ENCODE data around the gene VSIG10L. TPM values are rescaled to one million over a fixed set of nuclear protein-coding genes. Genes with fewer than 3 reads are reported as not detected.

VSIG10L gene
- total RNA-seq, 1 donor from 2014 or later: 4.2 TPM

DNA sequence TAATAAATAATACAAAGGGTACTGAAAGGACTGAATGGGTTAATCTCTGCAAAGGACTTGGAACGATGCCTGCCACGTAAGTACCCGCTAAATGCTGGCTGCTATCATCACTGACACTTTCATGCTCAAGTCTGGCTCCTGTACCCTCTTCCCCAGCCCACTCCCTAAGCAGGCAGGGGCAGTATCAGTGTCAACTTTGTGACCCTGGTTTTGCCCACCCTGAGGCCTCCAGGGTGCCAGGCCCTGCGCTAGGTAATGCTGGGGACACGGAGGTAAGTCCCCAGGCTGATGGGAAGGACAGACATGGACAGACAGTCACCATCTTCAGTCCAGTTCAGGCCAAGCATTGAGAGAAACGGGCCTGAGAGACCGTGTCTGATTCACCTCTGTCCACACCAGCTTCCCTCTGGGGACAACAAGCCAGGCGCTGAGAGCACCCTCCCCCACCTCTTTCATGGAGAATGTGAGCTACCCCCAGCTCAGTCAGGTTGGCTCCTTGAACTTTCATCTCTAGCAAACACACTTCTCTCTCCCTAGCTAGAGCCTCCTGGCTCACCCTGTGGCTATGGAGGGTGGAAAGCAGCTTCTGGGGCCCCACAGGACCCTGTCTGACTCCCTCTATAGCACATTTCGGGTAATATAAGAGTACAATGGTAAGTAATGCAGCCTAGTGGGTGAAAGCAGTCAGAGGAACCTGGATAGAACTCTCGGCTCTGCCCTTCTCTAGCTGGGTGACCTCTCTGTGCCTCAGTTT lies 23.4 kb upstream of the VSIG10L start:
- H3K9ac ChIP-seq (ENCODE audit: low read length): peak overlapping the region; percentile 92
- H3K4me2 ChIP-seq (ENCODE audit: low read length): peak overlapping the region; percentile 98
- TF ChIP-seq EZH2 (IDR thresholded peaks at IDR 0.05; ENCODE audit: insufficient read depth, low read length): no peak
- TF ChIP-seq, protein P1, sequence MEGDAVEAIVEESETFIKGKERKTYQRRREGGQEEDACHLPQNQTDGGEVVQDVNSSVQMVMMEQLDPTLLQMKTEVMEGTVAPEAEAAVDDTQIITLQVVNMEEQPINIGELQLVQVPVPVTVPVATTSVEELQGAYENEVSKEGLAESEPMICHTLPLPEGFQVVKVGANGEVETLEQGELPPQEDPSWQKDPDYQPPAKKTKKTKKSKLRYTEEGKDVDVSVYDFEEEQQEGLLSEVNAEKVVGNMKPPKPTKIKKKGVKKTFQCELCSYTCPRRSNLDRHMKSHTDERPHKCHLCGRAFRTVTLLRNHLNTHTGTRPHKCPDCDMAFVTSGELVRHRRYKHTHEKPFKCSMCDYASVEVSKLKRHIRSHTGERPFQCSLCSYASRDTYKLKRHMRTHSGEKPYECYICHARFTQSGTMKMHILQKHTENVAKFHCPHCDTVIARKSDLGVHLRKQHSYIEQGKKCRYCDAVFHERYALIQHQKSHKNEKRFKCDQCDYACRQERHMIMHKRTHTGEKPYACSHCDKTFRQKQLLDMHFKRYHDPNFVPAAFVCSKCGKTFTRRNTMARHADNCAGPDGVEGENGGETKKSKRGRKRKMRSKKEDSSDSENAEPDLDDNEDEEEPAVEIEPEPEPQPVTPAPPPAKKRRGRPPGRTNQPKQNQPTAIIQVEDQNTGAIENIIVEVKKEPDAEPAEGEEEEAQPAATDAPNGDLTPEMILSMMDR (IDR thresholded peaks at IDR 0.05; ENCODE audit: insufficient read depth, low read depth, low read length): no peak
- H3K4me1 Mint-ChIP-seq (ENCODE audit: low read depth, unreplicated experiment): peaks cover 18% of the 10 kb centered on the region
- peaks cover 30% of the 10 kb centered on the region for H3K4me1 ChIP-seq (ENCODE audit: insufficient read depth, low read length)
- peaks cover 2% of the 10 kb centered on the region for H3K36me3 Mint-ChIP-seq (ENCODE audit: low read depth, unreplicated experiment)
- FAIRE-seq (no peak), DNase-seq (ENCODE audit: low read depth) (peak; percentile 42)
- H3K27ac ChIP-seq (ENCODE audit: low read depth, low read length): peak overlapping the region; percentile 82
- peaks cover 2% of the 10 kb centered on the region for H3K9me3 Mint-ChIP-seq (ENCODE audit: unreplicated experiment)
- no peaks in the 10 kb centered on the region for H3K27me3 Mint-ChIP-seq (ENCODE audit: low read depth, unreplicated experiment)
- H3K27me3 ChIP-seq (ENCODE audit: insufficient read depth, low read length): no peaks in the 10 kb centered on the region
- H3K4me3 ChIP-seq (ENCODE audit: insufficient read depth, low read depth, low read length): peak overlapping the region; percentile 93
- no peaks in the 10 kb centered on the region for H4K20me1 ChIP-seq (ENCODE audit: insufficient read depth, low read length)
- H3K79me2 ChIP-seq (ENCODE audit: insufficient read depth, low read length): peaks cover 20% of the 10 kb centered on the region
- no peaks in the 10 kb centered on the region for H3K36me3 ChIP-seq (ENCODE audit: insufficient read depth, low read length)
- H2AFZ ChIP-seq (ENCODE audit: low read depth, low read length): peak overlapping the region; percentile 87
- peak overlapping the region; percentile 89 for H3K27ac Mint-ChIP-seq (ENCODE audit: unreplicated experiment)
- no peaks in the 10 kb centered on the region for H3K9me3 ChIP-seq (ENCODE audit: insufficient read depth, low read depth, low read length)
- H3K4me3 Mint-ChIP-seq (ENCODE audit: unreplicated experiment): peak overlapping the region; percentile 91

DNA sequence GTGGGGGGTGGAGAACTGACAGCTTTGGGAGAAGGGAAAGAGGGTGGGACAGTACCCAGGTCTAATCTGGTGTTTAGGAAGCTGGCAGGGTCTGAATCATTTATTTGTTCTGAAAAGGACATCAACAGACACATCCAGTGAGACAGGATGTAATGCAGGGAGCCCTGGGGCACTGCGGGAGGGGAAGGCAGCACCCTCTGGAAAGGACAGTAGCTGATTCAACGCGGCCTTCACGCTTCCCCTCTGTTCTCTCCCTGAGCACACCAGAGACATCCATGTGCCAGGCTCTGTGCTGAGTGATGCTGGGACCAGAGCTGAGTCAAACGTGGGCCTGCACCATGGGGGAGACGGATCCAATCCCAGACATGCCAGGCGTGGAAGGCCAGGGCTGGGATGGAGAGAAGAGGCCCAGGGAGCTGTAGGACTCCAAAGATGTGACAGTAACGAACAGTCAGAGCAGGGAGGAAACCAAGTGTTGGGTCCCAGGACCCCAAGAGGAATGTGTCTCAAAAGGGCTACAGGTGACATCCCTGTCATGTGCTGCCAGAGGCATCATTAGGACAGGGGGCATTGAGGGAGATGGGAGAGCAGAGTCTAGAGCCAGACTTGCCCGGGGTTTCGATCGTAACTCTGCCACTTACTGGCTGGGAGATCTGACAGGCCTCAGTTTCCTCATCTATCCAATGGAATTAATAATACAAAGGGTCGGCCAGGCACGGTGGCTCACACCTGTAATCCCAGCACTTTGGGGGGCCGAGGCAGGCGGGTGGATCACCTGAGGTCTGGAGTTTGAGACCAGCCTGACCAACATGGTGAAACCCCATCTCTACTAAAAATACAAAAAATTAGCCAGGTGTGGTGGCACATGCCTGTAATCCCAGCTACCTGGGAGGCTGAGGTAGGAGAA lies 22.5 kb upstream of the VSIG10L start:
- H3K4me3 ChIP-seq (ENCODE audit: insufficient read depth, low read depth, low read length): no peak overlapping the region
- no peak for FAIRE-seq
- Mint-ChIP-seq H3K36me3 (ENCODE audit: low read depth, unreplicated experiment) (peaks cover 2% of the 10 kb centered on the region), H3K27me3 (ENCODE audit: low read depth, unreplicated experiment) (no peaks in the 10 kb centered on the region), H3K27ac (ENCODE audit: unreplicated experiment) (peak overlapping the region; percentile 79), H3K4me3 (ENCODE audit: unreplicated experiment) (peak overlapping the region; percentile 72), H3K4me1 (ENCODE audit: low read depth, unreplicated experiment) (peaks cover 20% of the 10 kb centered on the region), H3K9me3 (ENCODE audit: unreplicated experiment) (no peaks in the 10 kb centered on the region)
- no peak overlapping the region for H3K4me2 ChIP-seq (ENCODE audit: low read length)
- peaks cover 20% of the 10 kb centered on the region for H3K79me2 ChIP-seq (ENCODE audit: insufficient read depth, low read length)
- peaks cover 4% of the 10 kb centered on the region for H4K20me1 ChIP-seq (ENCODE audit: insufficient read depth, low read length)
- H3K27ac ChIP-seq (ENCODE audit: low read depth, low read length): no peak overlapping the region
- no peaks in the 10 kb centered on the region for H3K36me3 ChIP-seq (ENCODE audit: insufficient read depth, low read length)
- no peak overlapping the region for H2AFZ ChIP-seq (ENCODE audit: low read depth, low read length)
- peaks cover 35% of the 10 kb centered on the region for H3K4me1 ChIP-seq (ENCODE audit: insufficient read depth, low read length)
- H3K9ac ChIP-seq (ENCODE audit: low read length): no peak overlapping the region
- TF ChIP-seq, protein P1 (IDR thresholded peaks at IDR 0.05; ENCODE audit: insufficient read depth, low read depth, low read length): no peak
- TF ChIP-seq EZH2 (IDR thresholded peaks at IDR 0.05; ENCODE audit: insufficient read depth, low read length): no peak
- no peaks in the 10 kb centered on the region for H3K27me3 ChIP-seq (ENCODE audit: insufficient read depth, low read length)
- no peak for DNase-seq (ENCODE audit: low read depth)
- H3K9me3 ChIP-seq (ENCODE audit: insufficient read depth, low read depth, low read length): no peaks in the 10 kb centered on the region

Measured in astrocyte (in vitro differentiated cells and primary cell).